Peyer's patch (tissue), 4 donors: ENCODE results near the gene STYXL1.

ENCODE experiments used
- CTCF ChIP-seq, 6 experiments: fragments of 450-650 bp in 4 of 6; fragments of 200-600 bp in 2 of 6; sonication (generic) in 1 of 6; IDR thresholded peaks; one replicate each; pipeline ENCODE4 v1.5.1; 2017 to 2019; ENCODE audit warnings: antibody characterized with exemption in 6 of 6, mild to moderate bottlenecking in 3 of 6, moderate library complexity in 1 of 6
- POLR2A ChIP-seq, 2 donors: fragments of 450-650 bp; IDR thresholded peaks; one replicate each; pipeline ENCODE4 v1.5.1; 2017; ENCODE audit warnings: antibody characterized with exemption in 2 of 2, mild to moderate bottlenecking in 2 of 2, moderate library complexity in 2 of 2

GRCh38 chr7:76063525-76063924 is 15.7 kb upstream of the STYXL1 start:
- TF ChIP-seq CTCF (IDR thresholded peaks at IDR 0.05) (no peak), POLR2A (IDR thresholded peaks at IDR 0.05) (no peak)
